HG03103 (cell line): Measurements from ENCODE around the gene HYPK.
"Not testable (repeated sequence)": the region's sequence is repeated elsewhere in the genome, so short reads cannot be mapped to it uniquely, and the experiment has no call there.

Source experiments
- ATAC-seq: cut with Tn5 transposase; IDR thresholded peaks from one replicate; pipeline ENCODE4 v1.9.1; 2021; ENCODE audit warnings: low read depth; ENCODE audit not compliant: unreplicated experiment

The HYPK gene

GRCh38 chr15:43830691-43831275, 30.4 kb downstream of the HYPK start:
- not testable (repeated sequence) for ATAC-seq

- ATAC-seq: not testable (repeated sequence)
Observed at GRCh38 chr15:43831519-43832052, 31.2 kb downstream of the HYPK start.

- not testable (repeated sequence) for ATAC-seq
Observed at GRCh38 chr15:43832485-43832884, 32.1 kb downstream of the HYPK start.

GRCh38 chr15:43845421-43845820, 45.0 kb downstream of the HYPK start:
- ATAC-seq: no peak

GRCh38 chr15:43851251-43851650, 50.9 kb downstream of the HYPK start:
- no peak for ATAC-seq

- ATAC-seq: no peak
Observed at GRCh38 chr15:43852607-43853006, 52.2 kb downstream of the HYPK start.
